ENCODE data around the gene MGAT5.
A peak's percentile ranks its signal among the peaks of the same experiment; 100 is the strongest.
"Not testable (repeated sequence)": the region's sequence is repeated elsewhere in the genome, so short reads cannot be mapped to it uniquely, and the experiment has no call there.

MGAT5 gene

DNA sequence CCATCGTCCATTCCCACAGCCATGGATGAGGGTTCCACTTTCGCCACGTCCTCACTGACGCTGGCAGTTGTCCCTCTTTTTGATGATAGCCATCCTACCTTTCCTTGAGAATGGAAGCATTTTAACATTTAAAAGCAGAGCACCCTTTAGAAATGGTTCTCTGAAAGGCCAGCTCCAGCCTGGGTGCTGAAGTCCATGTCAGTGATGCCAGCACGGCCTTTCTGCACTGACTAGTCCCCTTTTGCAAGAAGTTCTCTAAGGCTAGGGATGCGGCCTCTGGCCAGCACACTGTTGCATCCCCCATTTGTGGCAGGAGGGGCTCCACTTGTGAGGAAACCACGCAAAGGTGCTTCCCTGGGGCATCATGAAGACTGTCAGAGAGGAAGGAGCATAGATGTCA is 203.5 kb downstream of the MGAT5 start:
- no peak for DNase-seq

DNA sequence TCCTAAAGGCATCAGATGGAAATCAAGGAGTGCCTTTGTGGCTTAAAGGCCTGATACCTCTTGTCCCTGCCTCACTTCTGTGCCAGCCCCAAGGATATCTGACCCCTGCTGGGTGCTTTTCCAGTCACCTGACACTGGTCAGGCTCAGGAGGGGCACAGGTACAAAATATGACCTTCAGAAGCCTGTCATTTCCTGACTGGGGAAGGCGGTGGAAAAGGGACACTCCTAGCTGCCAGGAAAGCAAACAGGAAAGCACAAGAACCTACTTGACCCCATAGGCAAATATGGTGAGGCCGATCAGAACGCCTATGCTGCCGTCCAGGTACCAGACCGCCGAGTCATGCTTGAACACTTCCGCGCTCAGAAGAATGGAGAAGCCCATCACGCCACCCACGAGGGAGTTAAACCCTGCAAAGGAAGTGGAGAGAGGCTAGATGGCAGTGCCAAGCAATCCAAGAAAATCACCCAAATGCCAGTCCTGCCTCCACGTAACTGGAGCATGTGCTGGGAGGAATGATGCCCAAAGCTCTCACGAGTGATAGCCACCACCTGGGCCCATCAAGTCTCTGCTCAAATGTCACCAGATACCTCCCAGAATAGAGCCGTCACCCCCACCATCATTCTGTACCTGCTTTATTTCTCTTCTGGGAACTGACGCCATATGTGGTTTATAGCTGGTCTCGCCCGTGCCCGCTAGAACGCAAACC is 204.0 kb downstream of the MGAT5 start:
- DNase-seq: no peak

DNA sequence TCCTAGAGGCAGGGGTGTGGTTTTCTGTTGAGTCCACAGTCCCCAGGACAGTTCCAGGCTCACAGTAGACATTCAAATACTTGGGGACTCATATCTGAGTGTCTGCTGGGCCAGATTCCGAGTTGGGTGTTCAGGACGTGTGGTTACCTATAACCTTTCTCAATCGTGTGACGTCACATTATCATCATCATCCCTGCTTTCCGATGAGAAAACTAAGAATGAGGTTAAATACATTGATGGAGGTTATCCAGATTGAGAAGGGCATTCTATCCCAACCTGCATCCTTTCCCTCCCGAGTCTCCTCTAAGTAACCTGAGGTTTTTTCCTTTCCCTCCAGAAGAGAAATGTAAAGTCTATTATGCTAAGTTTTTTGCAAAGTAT is 204.6 kb downstream of the MGAT5 start:
- DNase-seq: no peak

DNA sequence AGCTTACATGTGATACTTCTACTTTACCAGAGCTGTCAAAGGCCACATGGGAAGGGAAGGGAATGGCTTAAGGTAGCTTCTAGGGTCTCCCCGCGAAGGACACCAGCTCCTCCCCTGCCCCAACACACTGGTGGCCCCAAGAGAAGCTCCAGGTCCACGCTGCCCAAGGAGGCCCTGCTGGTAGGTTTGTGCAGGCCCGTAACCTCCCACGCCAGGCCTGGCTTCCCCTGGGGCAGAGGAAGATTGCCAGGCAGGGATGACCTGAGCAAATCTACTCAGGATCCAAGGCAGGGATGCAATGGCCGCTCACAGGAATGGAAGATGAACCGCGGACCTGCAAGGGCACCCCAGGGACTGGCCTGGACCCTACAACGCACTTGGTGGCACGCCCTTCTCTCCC is 205.1 kb downstream of the MGAT5 start:
- DNase-seq: no peak

DNA sequence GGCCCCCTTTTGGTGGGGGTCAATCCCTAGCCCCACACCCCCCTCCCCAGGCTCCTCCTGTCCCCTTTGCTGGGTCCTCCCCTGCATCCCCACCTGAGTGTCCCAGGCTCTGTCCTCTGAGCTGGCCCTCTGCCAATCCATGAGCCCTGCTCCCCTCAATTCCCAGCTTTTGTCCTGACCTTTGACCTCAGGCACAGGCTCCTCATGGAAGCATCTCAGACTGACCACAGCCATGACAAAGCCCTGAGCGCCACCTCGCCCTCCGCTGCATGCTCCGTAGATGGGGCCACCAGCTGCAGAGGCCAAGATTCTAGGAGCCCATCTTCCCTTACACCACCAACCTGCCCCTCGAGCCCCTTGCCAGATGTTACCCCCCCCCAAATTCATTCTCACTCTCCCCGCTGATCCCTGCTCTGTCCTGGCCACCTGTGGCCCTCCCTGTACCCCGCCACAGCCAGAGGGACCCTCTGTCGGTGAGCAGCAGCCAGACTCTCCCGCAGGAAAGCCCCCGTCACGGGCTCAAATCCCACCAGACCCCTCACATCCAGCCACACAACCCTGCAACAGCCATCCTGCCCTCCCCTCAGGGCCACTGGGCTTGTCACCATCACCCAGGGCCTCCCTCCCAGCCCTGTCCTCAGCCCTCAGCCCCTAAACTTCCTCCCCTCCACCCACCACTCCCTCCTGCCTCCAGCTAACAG is 206.0 kb downstream of the MGAT5 start:
- no peak for DNase-seq

DNA sequence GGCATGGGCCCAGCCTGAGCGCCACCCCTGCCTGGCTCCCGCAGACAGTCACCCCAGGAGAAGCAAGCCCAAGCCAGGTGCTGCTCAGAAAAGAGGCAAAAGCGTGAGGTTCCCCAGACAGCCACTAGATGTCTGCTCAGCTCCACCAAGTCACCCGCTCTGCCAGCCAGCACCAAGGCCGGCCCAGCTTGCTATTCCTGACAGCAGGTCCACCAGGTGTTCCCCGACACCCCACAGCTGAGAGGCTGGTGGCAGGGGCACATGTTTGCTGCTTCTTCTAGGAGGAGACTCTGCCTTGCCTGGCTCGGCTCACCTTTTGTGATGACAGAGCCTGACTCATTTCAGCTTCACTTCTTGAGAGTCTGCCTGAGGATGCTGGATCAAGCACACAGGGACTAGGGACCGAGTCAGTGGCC is 206.7 kb downstream of the MGAT5 start:
- peak; percentile 33 to 49 for DNase-seq

DNA sequence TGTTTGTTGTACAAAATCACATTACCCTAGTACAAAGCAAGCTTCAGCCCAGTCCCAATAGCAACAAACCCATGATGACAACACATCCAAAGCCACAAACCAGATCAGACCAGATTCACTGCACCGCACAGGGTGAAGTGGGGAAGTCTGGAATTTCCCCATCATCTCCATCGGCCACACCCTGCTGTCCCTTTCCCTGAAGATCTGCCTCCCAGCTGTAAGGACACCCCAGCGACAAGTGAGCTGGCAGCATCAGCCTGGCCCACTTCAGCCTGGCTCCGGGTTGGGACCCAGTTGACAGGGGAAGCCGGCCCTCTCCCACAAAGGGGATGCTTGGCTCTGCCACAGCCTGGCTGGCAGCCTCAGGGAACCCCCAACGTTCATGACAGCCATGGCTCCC is 207.6 kb downstream of the MGAT5 start:
- DNase-seq: no peak

DNA sequence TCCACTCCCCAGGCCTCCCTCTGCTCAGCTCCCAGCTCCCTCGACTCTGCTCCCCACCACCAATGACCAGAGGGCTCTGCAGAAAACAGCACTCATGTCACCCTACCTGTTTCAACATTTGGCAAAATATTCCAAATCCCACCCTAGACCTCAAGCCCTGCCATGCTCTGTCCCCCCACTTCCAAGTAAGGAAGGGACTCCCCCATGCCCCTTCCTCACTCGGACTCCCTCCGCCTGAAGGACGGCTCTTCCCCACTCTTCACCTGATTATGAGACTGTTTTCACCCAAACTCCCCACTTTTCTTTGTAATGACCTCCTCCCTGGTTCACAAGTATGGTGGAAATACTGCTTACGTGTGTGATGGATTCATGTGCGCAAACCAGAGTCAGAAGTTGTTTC is 208.4 kb downstream of the MGAT5 start:
- no peak for DNase-seq

DNA sequence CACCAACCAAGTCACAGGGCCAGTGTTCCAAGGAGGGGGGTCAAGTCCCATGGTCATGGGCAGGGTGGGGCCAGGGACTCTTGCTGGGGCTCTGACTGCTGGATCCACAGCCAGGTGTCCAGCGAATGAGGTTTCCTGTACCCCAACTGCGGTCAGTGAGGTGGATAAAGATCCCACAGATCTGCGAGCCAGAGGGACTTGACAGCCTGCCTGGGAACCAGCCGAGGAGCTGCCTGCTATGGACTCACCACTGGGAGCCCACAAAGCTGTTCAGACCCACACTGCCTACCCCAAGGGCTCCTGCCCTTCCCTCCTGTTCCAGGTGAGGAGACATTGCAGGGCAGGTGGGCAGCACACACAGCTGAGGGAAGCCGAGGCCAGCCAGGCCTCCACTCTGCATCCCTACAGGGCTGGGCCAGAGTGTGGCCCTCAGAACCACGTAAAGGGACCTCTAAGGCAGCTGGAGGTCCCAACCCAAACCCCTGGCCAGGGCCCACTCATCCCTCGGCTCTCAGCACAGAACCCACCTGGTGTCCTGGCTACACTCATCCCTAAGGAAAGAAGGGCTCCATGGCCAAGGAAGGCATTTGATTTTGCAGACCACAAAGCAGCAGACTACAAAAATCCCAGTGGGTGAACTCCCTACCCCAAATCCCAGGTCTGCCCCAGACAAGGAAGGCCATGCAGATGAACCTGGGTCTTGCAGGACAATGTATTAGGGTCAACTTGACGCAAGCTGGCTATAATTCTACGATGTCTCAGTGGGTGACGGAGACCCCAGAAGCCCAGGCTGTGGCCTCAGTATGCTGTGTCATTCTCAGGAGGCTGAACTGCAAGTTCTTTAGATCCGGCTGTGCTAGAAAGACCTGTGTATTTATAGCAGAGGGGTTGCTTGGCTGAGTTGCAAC is 209.2 kb downstream of the MGAT5 start:
- no peak for DNase-seq

DNA sequence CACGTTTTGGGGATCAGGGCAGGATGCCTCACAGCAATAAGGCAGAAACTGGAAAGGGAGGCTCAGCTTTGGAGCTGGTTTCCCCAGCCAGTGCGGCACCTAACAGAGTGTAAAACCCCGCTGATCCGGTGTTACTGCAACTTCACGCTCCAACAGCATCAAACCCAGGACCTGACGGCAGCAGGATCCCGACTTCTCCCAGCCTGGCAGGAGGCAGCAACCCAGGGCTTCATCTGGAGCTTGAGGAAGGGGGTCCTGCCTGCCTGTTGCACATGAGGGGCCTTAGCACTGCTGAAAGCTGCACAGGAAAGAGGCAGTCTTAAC is 209.8 kb downstream of the MGAT5 start:
- DNase-seq: no peak

DNA sequence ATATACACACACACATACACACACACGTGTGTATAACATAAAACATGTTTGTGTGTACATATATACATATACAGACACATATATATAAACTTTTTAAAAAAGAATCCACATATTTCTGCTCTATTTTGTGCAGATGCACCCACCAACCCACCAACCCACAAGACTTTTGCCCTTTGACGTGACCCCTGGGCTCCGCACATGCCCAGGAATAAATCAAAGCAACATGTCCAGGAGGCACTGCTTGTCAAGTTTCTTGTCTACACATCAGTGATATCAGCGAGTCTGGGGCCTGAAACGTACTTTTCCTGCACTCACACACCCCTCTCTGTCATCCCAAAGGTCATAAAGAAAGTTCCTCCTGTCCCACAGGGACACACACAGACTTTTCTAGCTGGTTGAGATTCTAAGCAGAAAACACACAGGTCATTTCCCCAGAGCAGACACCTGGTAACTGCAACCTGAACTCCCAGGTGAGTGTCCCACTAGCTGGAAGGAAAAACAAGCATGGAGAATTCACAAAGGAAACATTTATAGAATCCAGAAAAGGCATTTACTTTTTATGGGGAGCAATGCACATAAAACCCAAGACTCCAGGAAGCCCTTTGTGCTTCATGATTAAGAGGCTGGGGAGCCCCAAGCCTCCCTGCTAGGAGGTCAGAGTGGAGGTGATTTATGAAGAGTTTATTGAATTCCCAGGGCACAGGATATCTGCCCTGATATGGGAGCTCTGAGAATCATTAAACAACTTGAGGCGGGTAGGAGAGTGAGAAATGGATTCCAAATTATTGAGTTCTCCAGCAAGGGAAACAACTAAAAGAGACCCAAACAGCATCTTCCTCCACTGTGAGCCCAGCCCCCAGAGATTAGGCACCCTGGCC is 211.6 kb downstream of the MGAT5 start:
- DNase-seq: no peak

DNA sequence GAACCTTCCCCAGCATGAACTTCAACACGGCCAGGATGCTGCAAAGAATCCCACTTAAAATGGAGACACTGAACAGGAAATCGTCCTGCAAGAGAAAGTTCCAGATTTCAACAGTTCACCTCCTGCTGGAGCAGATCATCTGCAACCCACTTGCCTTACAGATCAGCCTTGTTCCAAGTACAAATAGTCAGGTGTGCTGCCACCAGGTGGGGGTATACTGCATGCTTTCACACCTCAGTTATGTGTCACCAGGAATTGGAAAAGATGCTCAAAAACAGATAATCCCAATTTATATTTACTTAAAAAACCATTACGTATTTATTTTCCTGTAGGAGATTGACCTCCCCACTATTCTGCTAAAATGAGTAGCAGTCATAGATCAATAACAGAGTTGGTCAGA is 212.3 kb downstream of the MGAT5 start:
- peak in 1 of 2 experiments; percentile 41 for DNase-seq

DNA sequence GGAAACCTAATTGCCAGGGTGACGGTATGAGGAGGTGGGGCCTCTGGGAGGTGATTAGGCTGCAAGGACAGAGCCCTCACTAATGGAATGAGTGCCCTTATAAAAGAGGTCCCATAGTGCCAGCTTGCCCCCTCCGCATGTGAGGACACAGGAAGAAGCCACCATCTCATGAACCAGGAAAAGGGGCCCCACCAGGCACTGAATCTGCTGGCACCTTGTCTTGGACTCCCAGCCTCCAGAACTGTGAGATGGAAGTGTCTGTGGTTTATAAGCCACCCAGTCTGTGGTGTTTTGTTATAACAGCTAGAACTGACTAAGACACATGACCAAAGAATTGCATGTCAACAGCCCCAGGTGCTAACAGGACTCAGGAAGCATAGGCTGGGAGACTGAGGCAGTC is 214.3 kb downstream of the MGAT5 start:
- peak in 1 of 2 experiments; percentile 14 for DNase-seq

DNA sequence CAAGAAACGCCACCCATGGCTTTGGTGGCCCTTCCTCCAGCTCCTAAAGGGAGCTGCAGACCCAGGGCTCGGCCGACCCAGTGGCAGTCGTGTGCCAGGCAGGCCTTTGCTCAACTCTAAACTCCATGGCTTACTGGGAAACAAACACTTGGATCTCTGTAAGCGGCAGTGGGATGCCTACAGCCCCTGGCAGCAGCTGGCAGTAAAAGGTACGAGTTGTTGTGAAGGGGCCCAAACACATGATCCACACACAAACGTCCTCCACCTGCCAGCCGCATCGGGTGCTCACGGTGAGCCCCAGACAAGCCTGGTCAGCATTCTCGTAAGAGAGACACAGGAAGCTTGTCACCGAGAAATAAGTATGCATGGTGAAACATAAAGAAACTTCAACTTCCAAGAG is 214.9 kb downstream of the MGAT5 start:
- no peak for DNase-seq

DNA sequence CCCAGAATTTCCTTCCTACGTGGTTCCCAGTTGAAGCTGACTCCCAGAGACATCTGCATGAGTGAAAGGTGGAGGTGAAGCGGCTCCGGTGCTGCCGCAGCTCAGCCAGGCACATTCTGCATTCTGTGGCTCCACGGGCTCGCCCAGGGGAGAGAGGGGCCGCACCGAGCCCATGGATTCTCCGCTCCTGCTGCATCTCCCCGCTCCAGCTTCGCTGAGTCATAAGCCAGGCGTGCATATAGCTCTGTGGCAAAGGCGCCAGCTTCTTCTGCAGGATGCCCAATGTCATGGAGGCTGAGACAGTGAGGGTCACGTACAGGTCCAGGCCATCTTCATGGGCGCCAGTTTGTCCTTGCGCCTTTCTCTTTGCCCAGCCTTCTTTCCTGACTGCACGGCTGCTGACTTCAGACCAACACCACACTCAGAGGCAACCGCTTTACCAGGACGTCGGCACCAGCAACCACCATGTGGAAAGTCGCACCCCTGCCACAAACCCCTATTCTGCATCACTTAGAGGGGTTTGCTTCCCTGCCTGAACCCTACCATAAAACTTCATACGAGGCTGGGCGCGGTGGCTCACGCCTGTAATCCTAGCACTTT is 215.7 kb downstream of the MGAT5 start:
- no peak for DNase-seq

DNA sequence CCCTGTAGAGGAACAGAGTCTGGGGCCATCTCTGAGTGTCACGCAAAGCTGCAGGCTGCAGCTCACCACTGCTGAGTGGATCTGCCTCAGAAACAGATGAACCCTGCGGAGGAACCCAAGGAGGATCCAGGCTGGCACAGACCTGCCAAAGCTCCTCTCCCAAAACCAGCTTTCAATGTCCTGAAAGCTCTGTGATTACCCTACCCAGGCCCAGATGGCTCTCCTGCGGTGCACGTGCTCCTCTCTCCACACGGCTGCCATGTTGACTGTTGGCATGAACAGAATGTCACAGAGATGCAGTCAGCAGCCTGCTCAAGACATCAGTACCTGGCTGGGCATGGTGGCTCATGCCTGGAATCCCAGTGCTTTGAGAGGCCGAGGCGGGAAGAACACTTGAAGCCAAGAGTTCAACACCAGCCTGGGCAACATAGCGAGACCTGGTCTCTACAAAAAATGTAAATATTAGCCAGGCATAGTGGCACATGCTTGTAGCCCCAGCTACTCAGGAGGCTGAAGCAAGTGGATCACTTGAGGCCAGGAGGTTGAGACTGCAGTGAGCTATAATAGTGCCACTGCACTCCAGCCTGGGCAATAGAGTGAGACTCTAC is 216.8 kb downstream of the MGAT5 start:
- no peak for DNase-seq

DNA sequence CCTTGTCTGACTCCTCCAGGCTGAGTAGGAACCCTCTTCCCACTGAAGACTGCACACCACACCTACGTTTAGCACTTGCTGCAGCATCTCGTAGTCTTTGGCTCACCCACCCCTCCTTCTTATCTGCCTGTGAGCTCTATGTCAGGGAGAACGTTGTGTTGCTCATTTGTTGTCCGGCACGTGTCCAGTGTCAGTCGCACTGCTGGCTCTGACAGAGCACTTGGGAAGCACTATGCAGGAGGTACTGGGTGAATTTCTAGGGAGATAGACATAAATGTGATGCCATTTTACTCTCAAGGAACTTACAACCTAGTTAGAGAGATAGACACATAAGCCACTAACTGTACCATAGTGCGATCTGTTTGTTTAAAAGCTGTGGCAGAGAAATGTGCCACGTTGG is 223.1 kb downstream of the MGAT5 start:
- DNase-seq: not testable (repeated sequence)

DNA sequence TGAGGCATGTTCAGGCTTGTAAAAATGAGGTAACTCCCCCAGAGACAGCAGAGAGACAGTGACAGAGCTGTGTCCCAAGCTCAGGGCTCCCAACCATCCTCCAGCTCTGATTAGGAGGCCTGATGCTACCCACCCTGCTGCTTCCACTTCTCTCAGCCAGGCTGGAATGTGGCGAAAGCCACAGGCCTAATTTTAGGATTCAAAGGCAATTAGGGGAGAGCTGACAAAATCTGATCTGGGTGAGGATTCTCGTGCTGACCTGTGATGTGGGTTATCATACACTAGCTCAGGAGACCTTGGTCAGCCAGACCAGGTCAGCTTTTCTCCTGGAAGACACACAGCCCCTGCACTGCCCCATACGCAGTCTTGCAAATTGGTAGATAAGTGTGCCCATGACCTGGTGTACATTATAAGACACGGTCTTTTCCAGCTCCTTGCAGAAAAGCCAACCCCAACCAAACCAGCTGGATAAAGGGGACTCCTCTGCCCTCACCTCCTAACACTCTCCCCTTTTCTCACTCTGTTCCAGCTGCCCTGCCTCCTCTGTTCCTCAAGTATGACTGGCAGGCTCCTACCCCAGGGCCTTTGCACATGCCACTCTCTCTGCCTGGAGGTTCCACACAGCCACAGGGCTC is 225.9 kb downstream of the MGAT5 start:
- no peak for DNase-seq

DNA sequence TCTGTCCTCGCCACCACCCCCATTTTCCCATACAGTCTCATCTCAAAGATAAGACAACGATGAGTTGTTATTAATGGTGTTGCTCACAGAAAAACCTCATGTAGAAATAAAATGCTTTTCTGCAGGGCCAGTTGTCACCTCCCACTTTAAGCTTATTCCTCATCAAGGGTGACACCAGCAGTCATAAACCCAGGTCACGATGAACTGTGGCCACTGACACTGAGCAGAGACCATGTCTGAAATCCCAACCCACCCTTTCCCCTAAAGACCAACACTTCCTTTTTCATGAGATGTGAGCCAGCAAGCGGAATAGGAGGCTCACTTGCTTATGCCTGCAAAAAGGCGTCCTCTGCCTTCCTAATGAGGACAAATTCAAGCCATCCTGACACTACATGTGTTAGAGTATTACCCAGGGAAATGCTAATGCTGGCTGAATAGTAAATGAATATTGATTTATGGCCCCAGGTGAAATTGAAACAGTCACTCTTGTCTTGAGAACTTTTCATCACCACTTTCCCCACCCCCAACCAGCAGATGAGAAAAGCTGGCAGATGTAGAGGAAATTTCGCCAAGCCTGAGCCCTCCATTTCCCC is 228.4 kb downstream of the MGAT5 start:
- DNase-seq: no peak

DNA sequence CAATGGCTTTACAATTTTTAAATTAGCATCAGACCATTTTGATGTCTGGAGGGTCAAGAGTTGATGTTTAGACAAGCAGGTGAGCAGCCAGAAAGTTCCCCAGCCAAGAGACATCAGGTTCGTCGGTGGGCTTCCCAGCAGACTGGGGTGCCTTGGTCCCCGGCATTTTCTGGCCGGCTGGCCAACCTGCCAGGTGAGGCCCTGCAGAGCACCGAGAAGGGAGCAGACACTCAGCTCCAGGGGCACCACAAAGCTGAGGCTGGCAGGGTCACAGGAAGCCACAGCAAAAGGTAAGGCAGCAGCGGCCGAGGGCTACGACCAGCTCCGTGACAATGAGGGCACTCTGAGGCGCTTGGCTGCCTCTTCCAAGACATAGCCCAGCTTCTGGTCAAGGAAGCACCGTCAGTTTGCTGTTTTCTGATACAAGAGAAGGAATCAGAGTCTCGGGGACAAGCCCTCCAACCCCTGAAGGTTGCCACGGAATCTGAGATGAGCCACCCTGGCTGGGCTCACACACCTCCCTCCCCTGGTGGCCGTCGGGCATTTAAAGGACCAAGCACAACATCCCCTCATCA is 229.0 kb downstream of the MGAT5 start:
- DNase-seq: no peak

Measured in activated CD4-positive, alpha-beta T cell treated with anti-CD3 and anti-CD28 coated beads, Interleukin-2, amount 50 U/mL, for 48 hours (primary cell).